ENCODE measurements around the gene UBXN2A.

UBXN2A gene

GRCh38 chr2:23939987-23940717 lies at the start of gene UBXN2A:
Gene UBXN2A, plus strand, starts transcription at chr2:23940463. Its CDS starts 17,852 bp downstream, at chr2:23958315.
- DNase-seq, result peak; percentile 90

GRCh38 chr2:23900133-23900532 lies 40.1 kb upstream of the UBXN2A start:
- DNase-seq, result no peak

- DNase-seq, result no peak
These were observed 39.5 kb upstream of the UBXN2A start for GRCh38 chr2:23900541-23901322.

- no peak for DNase-seq
These were observed 38.1 kb upstream of the UBXN2A start for GRCh38 chr2:23901966-23902846.

GRCh38 chr2:23903034-23903433 lies 37.2 kb upstream of the UBXN2A start:
- no peak for DNase-seq

GRCh38 chr2:23904215-23904614 lies 36.0 kb upstream of the UBXN2A start:
- DNase-seq, result no peak

- no peak for DNase-seq
These were observed 35.6 kb upstream of the UBXN2A start for GRCh38 chr2:23904692-23905091.

GRCh38 chr2:23905155-23905554 lies 35.1 kb upstream of the UBXN2A start:
- no peak for DNase-seq

GRCh38 chr2:23912054-23912453 lies 28.2 kb upstream of the UBXN2A start:
- no peak for DNase-seq

- DNase-seq, result no peak
These were observed 24.9 kb upstream of the UBXN2A start for GRCh38 chr2:23915327-23915726.

GRCh38 chr2:23916727-23917405 lies 23.4 kb upstream of the UBXN2A start:
- no peak for DNase-seq

- no peak for DNase-seq
These were observed 21.3 kb upstream of the UBXN2A start for GRCh38 chr2:23918837-23919489.

GRCh38 chr2:23924589-23925359 lies 15.5 kb upstream of the UBXN2A start:
- DNase-seq, result no peak

GRCh38 chr2:23925702-23926289 lies 14.5 kb upstream of the UBXN2A start:
- peak; percentile 84 for DNase-seq

- peak; percentile 51 for DNase-seq
These were observed 13.9 kb upstream of the UBXN2A start for GRCh38 chr2:23926290-23926749.

GRCh38 chr2:23926750-23927571 lies 13.3 kb upstream of the UBXN2A start, which contains the start of gene ATAD2B:
Gene ATAD2B, minus strand, starts transcription at chr2:23927123. Its CDS starts 353 bp downstream, at chr2:23926770.
- DNase-seq, result peak; percentile 97

GRCh38 chr2:23934259-23934658 lies 6.0 kb upstream of the UBXN2A start:
- no peak for DNase-seq

GRCh38 chr2:23940718-23941620 lies 706 bp downstream of the UBXN2A start:
- peak; percentile 79 for DNase-seq

- no peak for DNase-seq
These were observed 1.4 kb downstream of the UBXN2A start for GRCh38 chr2:23941644-23942043.

Measured in RPMI8226 (cell line).